Nephron progenitor cell (in vitro differentiated cells): ENCODE results near the gene PCDHAC1.

Experiments used
- DNase-seq: peaks from one replicate; pipeline ENCODE4 v3.0.0; 2021
- H3K27ac Mint-ChIP-seq: 2 replicates; pipeline ENCODE4 v1.8.0; 2021; ENCODE audit warnings: mild to moderate bottlenecking, moderate library complexity, mixed read lengths
- H3K27me3 Mint-ChIP-seq: 2 replicates; pipeline ENCODE4 v1.8.0; 2021; ENCODE audit warnings: mild to moderate bottlenecking, low read depth, mixed read lengths; ENCODE audit not compliant: poor library complexity
- H3K36me3 Mint-ChIP-seq: 2 replicates; pipeline ENCODE4 v1.8.0; 2021; ENCODE audit warnings: low read depth, mixed read lengths
- H3K4me1 Mint-ChIP-seq: 2 replicates; pipeline ENCODE4 v1.8.0; 2021; ENCODE audit warnings: mixed read lengths
- H3K4me3 Mint-ChIP-seq: 2 replicates; pipeline ENCODE4 v1.8.0; 2021; ENCODE audit warnings: mild to moderate bottlenecking, moderate library complexity, mixed read lengths
- H3K9me3 Mint-ChIP-seq: 2 replicates; pipeline ENCODE4 v1.8.0; 2021; ENCODE audit warnings: mild to moderate bottlenecking, moderate library complexity, mixed read lengths
- CTCF ChIP-seq: fragments of 200-600 bp; sonication (generic); IDR thresholded peaks from 2 replicates; pipeline ENCODE4 v1.5.0; 2021; ENCODE audit warnings: antibody characterized with exemption

PCDHAC1 gene

GRCh38 chr5:140965905-140966292 lies 39.8 kb downstream of the PCDHAC1 start:
- Mint-ChIP-seq H3K4me3 (peak overlapping the region; percentile 84), H3K27me3 (peaks cover 50% of the 10 kb centered on the region), H3K4me1 (peaks cover 21% of the 10 kb centered on the region), H3K27ac (no peak overlapping the region), H3K36me3 (peaks cover 6% of the 10 kb centered on the region), H3K9me3 (no peaks in the 10 kb centered on the region)
- TF ChIP-seq CTCF, result no peak
- no peak for DNase-seq

GRCh38 chr5:140966293-140967225 lies 40.5 kb downstream of the PCDHAC1 start, which contains the start of gene PCDHAC2:
PCDHAC2 (plus strand) TSS chr5:140966476; CDS start chr5:140966767, 291 bp downstream.
- peaks cover 21% of the 10 kb centered on the region for H3K4me1 Mint-ChIP-seq
- H3K36me3 Mint-ChIP-seq, result peaks cover 6% of the 10 kb centered on the region
- H3K9me3 Mint-ChIP-seq, result no peaks in the 10 kb centered on the region
- H3K27me3 Mint-ChIP-seq, result peaks cover 50% of the 10 kb centered on the region
- no peak within 1 kb of the TSS for H3K27ac Mint-ChIP-seq
- peak; percentile 65 for DNase-seq
- H3K4me3 Mint-ChIP-seq, result peak within 1 kb of the TSS; percentile 84
- TF ChIP-seq CTCF, result no peak

- H3K4me3 Mint-ChIP-seq, result peak overlapping the region; percentile 84
- TF ChIP-seq CTCF, result no peak
- H3K36me3 Mint-ChIP-seq, result peaks cover 6% of the 10 kb centered on the region
- no peak overlapping the region for H3K27ac Mint-ChIP-seq
- no peaks in the 10 kb centered on the region for H3K9me3 Mint-ChIP-seq
- H3K27me3 Mint-ChIP-seq, result peaks cover 50% of the 10 kb centered on the region
- DNase-seq, result no peak
- peaks cover 21% of the 10 kb centered on the region for H3K4me1 Mint-ChIP-seq
Measured at GRCh38 chr5:140967226-140967893, 41.3 kb downstream of the PCDHAC1 start.

GRCh38 chr5:140969880-140970279 lies 43.8 kb downstream of the PCDHAC1 start:
- peaks cover 34% of the 10 kb centered on the region for H3K27me3 Mint-ChIP-seq
- peaks cover 13% of the 10 kb centered on the region for H3K4me1 Mint-ChIP-seq
- no peak overlapping the region for H3K4me3 Mint-ChIP-seq
- H3K27ac Mint-ChIP-seq, result no peak overlapping the region
- no peak for DNase-seq
- no peak for TF ChIP-seq CTCF
- no peaks in the 10 kb centered on the region for H3K9me3 Mint-ChIP-seq
- H3K36me3 Mint-ChIP-seq, result peaks cover 6% of the 10 kb centered on the region

- H3K9me3 Mint-ChIP-seq, result no peaks in the 10 kb centered on the region
- TF ChIP-seq CTCF, result no peak
- H3K27ac Mint-ChIP-seq, result no peak overlapping the region
- H3K4me1 Mint-ChIP-seq, result no peaks in the 10 kb centered on the region
- H3K27me3 Mint-ChIP-seq, result no peaks in the 10 kb centered on the region
- H3K36me3 Mint-ChIP-seq, result no peaks in the 10 kb centered on the region
- DNase-seq, result no peak
- H3K4me3 Mint-ChIP-seq, result no peak overlapping the region
Measured at GRCh38 chr5:140973550-140973949, 47.5 kb downstream of the PCDHAC1 start.
